HG03457 (cell line): Measurements from ENCODE around the gene GLOD5.
"Not testable (repeated sequence)": the region's sequence is repeated elsewhere in the genome, so short reads cannot be mapped to it uniquely, and the experiment has no call there.

ENCODE experiments used
- ATAC-seq: cut with Tn5 transposase; IDR thresholded peaks from one replicate; pipeline ENCODE4 v1.9.1; 2021; ENCODE audit warnings: moderate number of reproducible peaks; ENCODE audit not compliant: unreplicated experiment

Gene GLOD5

GRCh38 chrX:48792219-48792618, 30.7 kb downstream of the GLOD5 start:
- no peak for ATAC-seq

- no peak for ATAC-seq
Observed at GRCh38 chrX:48793935-48794334, 32.4 kb downstream of the GLOD5 start.

- ATAC-seq, result no peak
Observed at GRCh38 chrX:48794340-48794910, 32.9 kb downstream of the GLOD5 start.

GRCh38 chrX:48794911-48795515, 33.5 kb downstream of the GLOD5 start:
- no peak for ATAC-seq

GRCh38 chrX:48798318-48798717, 36.8 kb downstream of the GLOD5 start:
- ATAC-seq, result no peak

GRCh38 chrX:48800574-48801279, 39.2 kb downstream of the GLOD5 start:
- no peak for ATAC-seq

GRCh38 chrX:48801280-48802088, 39.9 kb downstream of the GLOD5 start, which contains the start of gene HDAC6:
Gene HDAC6, plus strand, starts transcription at chrX:48802067. Its CDS starts 626 bp downstream, at chrX:48802693.
- peak; percentile 80 for ATAC-seq

- peak; percentile 34 for ATAC-seq
Observed at GRCh38 chrX:48802089-48802904, 40.8 kb downstream of the GLOD5 start.

- ATAC-seq, result no peak
Observed at GRCh38 chrX:48802905-48803200, 41.3 kb downstream of the GLOD5 start.

GRCh38 chrX:48806081-48806480, 44.5 kb downstream of the GLOD5 start:
- no peak for ATAC-seq

GRCh38 chrX:48813644-48814043, 52.1 kb downstream of the GLOD5 start:
- ATAC-seq, result no peak

GRCh38 chrX:48814722-48815121, 53.2 kb downstream of the GLOD5 start:
- ATAC-seq, result no peak

GRCh38 chrX:48815266-48815665, 53.7 kb downstream of the GLOD5 start:
- ATAC-seq, result no peak

- ATAC-seq, result no peak
Observed at GRCh38 chrX:48816014-48816810, 54.7 kb downstream of the GLOD5 start.

- ATAC-seq, result no peak
Observed at GRCh38 chrX:48818098-48818497, 56.6 kb downstream of the GLOD5 start.

GRCh38 chrX:48818866-48819265, 57.3 kb downstream of the GLOD5 start:
- ATAC-seq, result no peak

- ATAC-seq, result not testable (repeated sequence)
Observed at GRCh38 chrX:48819394-48819793, 57.8 kb downstream of the GLOD5 start.

- no peak for ATAC-seq
Observed at GRCh38 chrX:48823053-48823452, 61.5 kb downstream of the GLOD5 start.
